Body of pancreas (tissue), 4 donors: ENCODE measurements around the gene C3orf20.

Experiments used
- POLR2A ChIP-seq, 3 donors: fragments of 450-650 bp; IDR thresholded peaks; one replicate each; pipeline ENCODE4 v1.6.1; 2016; ENCODE audit warnings: antibody characterized with exemption in 3 of 3, mild to moderate bottlenecking in 2 of 3
- TF ChIP-seq, protein P1 (sequence below), 7 experiments: fragments of 450-650 bp in 4 of 7; fragments of 200-600 bp in 3 of 7; sonication (generic) in 3 of 7; IDR thresholded peaks; one replicate each; pipeline ENCODE4 v1.5.1; 2016 to 2019; ENCODE audit warnings: antibody characterized with exemption in 7 of 7

DNA sequence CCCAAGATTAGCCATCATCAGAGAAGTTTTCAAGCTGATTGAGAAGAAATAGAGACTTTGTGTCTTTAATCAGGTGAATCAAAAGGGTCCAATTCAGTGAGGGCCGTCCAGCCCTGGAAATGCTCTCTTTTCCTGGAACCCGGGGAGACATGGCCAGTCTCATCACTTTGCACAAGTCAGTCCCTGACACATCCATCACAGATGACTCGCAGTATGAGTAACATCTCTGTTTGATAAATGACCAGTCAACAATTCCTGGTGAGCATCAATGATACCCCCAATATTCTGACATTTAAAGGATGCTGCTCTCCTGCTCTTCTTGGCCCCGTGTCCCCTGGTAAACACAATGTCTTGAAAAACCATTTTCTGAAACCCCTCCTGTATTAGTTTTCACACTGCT lies 26.7 kb downstream of the C3orf20 start:
- TF ChIP-seq, protein P1, sequence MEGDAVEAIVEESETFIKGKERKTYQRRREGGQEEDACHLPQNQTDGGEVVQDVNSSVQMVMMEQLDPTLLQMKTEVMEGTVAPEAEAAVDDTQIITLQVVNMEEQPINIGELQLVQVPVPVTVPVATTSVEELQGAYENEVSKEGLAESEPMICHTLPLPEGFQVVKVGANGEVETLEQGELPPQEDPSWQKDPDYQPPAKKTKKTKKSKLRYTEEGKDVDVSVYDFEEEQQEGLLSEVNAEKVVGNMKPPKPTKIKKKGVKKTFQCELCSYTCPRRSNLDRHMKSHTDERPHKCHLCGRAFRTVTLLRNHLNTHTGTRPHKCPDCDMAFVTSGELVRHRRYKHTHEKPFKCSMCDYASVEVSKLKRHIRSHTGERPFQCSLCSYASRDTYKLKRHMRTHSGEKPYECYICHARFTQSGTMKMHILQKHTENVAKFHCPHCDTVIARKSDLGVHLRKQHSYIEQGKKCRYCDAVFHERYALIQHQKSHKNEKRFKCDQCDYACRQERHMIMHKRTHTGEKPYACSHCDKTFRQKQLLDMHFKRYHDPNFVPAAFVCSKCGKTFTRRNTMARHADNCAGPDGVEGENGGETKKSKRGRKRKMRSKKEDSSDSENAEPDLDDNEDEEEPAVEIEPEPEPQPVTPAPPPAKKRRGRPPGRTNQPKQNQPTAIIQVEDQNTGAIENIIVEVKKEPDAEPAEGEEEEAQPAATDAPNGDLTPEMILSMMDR (IDR thresholded peaks at IDR 0.05), result no peak
- TF ChIP-seq POLR2A (IDR thresholded peaks at IDR 0.05), result no peak
